Astrocyte (in vitro differentiated cells and primary cell): ENCODE data around the gene MICU2. TPM values are rescaled to one million over a fixed set of nuclear protein-coding genes. Genes with fewer than 3 reads are reported as not detected.
A peak's percentile ranks its signal among the peaks of the same experiment; 100 is the strongest.

Experiments
- DNase-seq: peaks from one replicate; pipeline ENCODE4 v3.0.0-alpha.2; 2010; ENCODE audit warnings: low read depth
- FAIRE-seq: peaks from 2 replicates; lab custom pipeline; 2011; peaks lifted over from hg19 to GRCh38; lab: Jason Lieb, UNC
- H2AFZ ChIP-seq: 2 replicates; pipeline ENCODE4 v1.6.0; 2012; ENCODE audit warnings: low read depth, low read length, inconsistent platforms
- H3K27ac ChIP-seq: 2 replicates; pipeline ENCODE4 v1.5.1; 2011; ENCODE audit warnings: low read depth, low read length, inconsistent platforms
- H3K27me3 ChIP-seq: 2 replicates; pipeline ENCODE4 v1.6.0; 2011; ENCODE audit warnings: low read length, inconsistent platforms; ENCODE audit not compliant: insufficient read depth
- H3K36me3 ChIP-seq: 2 replicates; pipeline ENCODE4 v1.5.1; 2011; ENCODE audit warnings: low read length, inconsistent platforms; ENCODE audit not compliant: insufficient read depth
- H3K4me1 ChIP-seq: 2 replicates; pipeline ENCODE4 v1.5.1; 2011; ENCODE audit warnings: low read length, inconsistent platforms; ENCODE audit not compliant: insufficient read depth
- H3K4me2 ChIP-seq: 2 replicates; pipeline ENCODE4 v1.6.0; 2012; ENCODE audit warnings: low read length, inconsistent platforms
- H3K4me3 ChIP-seq: 2 replicates; pipeline ENCODE4 v1.5.1; 2011; ENCODE audit warnings: low read depth, mild to moderate bottlenecking, low read length, inconsistent platforms; ENCODE audit not compliant: insufficient read depth
- H3K79me2 ChIP-seq: 2 replicates; pipeline ENCODE4 v1.6.0; 2012; ENCODE audit warnings: mild to moderate bottlenecking, low read length, inconsistent platforms; ENCODE audit not compliant: insufficient read depth
- H3K9ac ChIP-seq: 2 replicates; pipeline ENCODE4 v1.6.0; 2012; ENCODE audit warnings: mild to moderate bottlenecking, low read length, inconsistent platforms
- H3K9me3 ChIP-seq: 2 replicates; pipeline ENCODE4 v1.5.1; 2012; ENCODE audit warnings: low read depth, mild to moderate bottlenecking, low read length, inconsistent platforms; ENCODE audit not compliant: insufficient read depth
- H4K20me1 ChIP-seq: 2 replicates; pipeline ENCODE4 v1.6.0; 2012; ENCODE audit warnings: low read length, inconsistent platforms; ENCODE audit not compliant: insufficient read depth
- H3K27ac Mint-ChIP-seq: one replicate; pipeline ENCODE4 v1.8.0; 2021; ENCODE audit warnings: mild to moderate bottlenecking, mixed read lengths; ENCODE audit not compliant: unreplicated experiment
- H3K27me3 Mint-ChIP-seq: one replicate; pipeline ENCODE4 v1.8.0; 2021; ENCODE audit warnings: low read depth, mixed read lengths; ENCODE audit not compliant: unreplicated experiment
- H3K36me3 Mint-ChIP-seq: one replicate; pipeline ENCODE4 v1.8.0; 2021; ENCODE audit warnings: low read depth, mixed read lengths; ENCODE audit not compliant: unreplicated experiment
- H3K4me1 Mint-ChIP-seq: one replicate; pipeline ENCODE4 v1.8.0; 2021; ENCODE audit warnings: low read depth, mixed read lengths; ENCODE audit not compliant: unreplicated experiment
- H3K4me3 Mint-ChIP-seq: one replicate; pipeline ENCODE4 v1.8.0; 2021; ENCODE audit warnings: mild to moderate bottlenecking, moderate library complexity, mixed read lengths; ENCODE audit not compliant: unreplicated experiment
- H3K9me3 Mint-ChIP-seq: one replicate; pipeline ENCODE4 v1.8.0; 2021; ENCODE audit warnings: mild to moderate bottlenecking, mixed read lengths; ENCODE audit not compliant: unreplicated experiment
- EZH2 ChIP-seq: IDR thresholded peaks from 2 replicates; pipeline ENCODE4 v1.6.1; 2012; ENCODE audit warnings: mild to moderate bottlenecking, low read length, inconsistent platforms; ENCODE audit not compliant: insufficient read depth
- total RNA-seq: library from RNA; stranded (reverse); gene quantifications from 2 replicates; pipeline ENCODE4 v1.2.1, GENCODE V29; 2021
- TF ChIP-seq, protein P1 (sequence below): IDR thresholded peaks from 2 replicates; pipeline ENCODE4 v1.5.1; 2011; ENCODE audit warnings: low read depth, mild to moderate bottlenecking, inconsistent platforms, low read length, moderate library complexity; ENCODE audit not compliant: insufficient read depth

The MICU2 gene
- total RNA-seq, 1 donor from 2014 or later, result 31.8 TPM

DNA sequence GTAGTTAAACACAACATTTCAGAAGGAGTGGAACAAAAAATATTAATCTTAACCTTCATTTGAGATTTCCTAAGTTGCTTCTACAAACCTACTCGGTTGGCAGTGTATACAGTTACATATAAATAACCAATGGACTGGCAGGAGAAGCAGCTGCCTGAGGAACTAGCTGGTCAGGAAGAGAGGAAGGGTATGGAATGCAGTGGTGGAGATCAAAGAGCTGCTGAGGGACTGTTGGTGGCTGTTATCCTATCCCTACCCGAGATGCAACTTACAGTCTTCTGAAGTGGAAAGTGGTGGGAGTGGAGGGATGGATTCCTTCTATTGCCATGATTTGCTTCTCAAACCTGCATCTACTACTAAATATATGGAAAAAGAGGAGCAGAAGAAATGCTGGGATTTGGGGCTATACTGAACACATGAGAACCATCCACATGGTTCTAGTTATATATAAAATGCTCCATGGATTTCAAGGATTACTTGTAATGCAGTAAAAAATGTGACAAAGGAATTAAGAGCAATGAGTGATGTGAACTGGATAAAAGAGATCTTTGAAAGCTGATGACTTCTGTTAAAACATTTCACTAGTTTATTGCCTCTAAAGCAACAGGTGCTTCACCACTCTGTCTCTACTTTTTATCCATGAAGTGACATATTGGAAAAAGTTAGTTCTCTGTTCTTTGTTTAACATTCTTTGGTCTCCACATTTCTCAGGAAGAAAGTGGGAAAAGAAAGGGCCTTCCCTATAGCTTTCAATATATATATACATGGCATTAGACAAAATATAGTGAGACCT is 29.9 kb downstream of the MICU2 start:
- Histone ChIP-seq H3K27ac (no peak overlapping the region), H3K27me3 (no peaks in the 10 kb centered on the region), H3K4me2 (no peak overlapping the region), H3K9me3 (no peaks in the 10 kb centered on the region), H3K4me1 (no peaks in the 10 kb centered on the region), H3K79me2 (peaks cover 28% of the 10 kb centered on the region), H2AFZ (no peak overlapping the region), H3K9ac (no peak overlapping the region), H3K36me3 (no peaks in the 10 kb centered on the region), H4K20me1 (peaks cover 6% of the 10 kb centered on the region), H3K4me3 (no peak overlapping the region)
- Mint-ChIP-seq H3K27ac (peak overlapping the region; percentile 73), H3K27me3 (no peaks in the 10 kb centered on the region), H3K4me1 (peaks cover 33% of the 10 kb centered on the region), H3K9me3 (no peaks in the 10 kb centered on the region), H3K36me3 (no peaks in the 10 kb centered on the region), H3K4me3 (no peak overlapping the region)
- DNase-seq (no peak), FAIRE-seq (peak; percentile 17)
- no peak for TF ChIP-seq EZH2
- TF ChIP-seq, protein P1, sequence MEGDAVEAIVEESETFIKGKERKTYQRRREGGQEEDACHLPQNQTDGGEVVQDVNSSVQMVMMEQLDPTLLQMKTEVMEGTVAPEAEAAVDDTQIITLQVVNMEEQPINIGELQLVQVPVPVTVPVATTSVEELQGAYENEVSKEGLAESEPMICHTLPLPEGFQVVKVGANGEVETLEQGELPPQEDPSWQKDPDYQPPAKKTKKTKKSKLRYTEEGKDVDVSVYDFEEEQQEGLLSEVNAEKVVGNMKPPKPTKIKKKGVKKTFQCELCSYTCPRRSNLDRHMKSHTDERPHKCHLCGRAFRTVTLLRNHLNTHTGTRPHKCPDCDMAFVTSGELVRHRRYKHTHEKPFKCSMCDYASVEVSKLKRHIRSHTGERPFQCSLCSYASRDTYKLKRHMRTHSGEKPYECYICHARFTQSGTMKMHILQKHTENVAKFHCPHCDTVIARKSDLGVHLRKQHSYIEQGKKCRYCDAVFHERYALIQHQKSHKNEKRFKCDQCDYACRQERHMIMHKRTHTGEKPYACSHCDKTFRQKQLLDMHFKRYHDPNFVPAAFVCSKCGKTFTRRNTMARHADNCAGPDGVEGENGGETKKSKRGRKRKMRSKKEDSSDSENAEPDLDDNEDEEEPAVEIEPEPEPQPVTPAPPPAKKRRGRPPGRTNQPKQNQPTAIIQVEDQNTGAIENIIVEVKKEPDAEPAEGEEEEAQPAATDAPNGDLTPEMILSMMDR, result no peak

DNA sequence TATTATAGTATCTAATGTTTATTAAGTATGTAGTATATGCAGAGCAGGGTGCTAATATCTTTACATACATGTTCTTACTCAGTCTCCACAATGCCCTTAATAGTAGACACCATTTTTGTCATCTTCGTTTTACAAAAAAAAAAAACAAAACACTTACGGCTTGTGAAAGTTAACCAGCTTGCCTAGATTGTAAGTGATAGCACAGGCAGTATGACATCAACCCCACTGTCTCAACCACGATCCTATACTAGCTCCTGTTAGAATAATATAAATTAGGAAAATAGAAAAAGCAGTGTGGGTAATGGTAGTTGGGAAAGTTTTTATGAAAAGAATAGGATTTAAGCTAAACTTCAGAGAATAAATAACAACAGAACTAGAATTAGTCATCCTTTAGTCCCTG is 34.3 kb downstream of the MICU2 start:
- H3K27ac ChIP-seq, result no peak overlapping the region
- H3K4me2 ChIP-seq, result no peak overlapping the region
- no peaks in the 10 kb centered on the region for H3K4me1 ChIP-seq
- H3K27ac Mint-ChIP-seq, result no peak overlapping the region
- FAIRE-seq (no peak), DNase-seq (no peak)
- H3K36me3 Mint-ChIP-seq, result peaks cover 5% of the 10 kb centered on the region
- H3K9me3 Mint-ChIP-seq, result no peaks in the 10 kb centered on the region
- TF ChIP-seq EZH2, result no peak
- TF ChIP-seq, protein P1, result no peak
- H3K27me3 Mint-ChIP-seq, result no peaks in the 10 kb centered on the region
- H4K20me1 ChIP-seq, result peaks cover 12% of the 10 kb centered on the region
- no peak overlapping the region for H2AFZ ChIP-seq
- H3K4me3 Mint-ChIP-seq, result no peak overlapping the region
- H3K4me3 ChIP-seq, result no peak overlapping the region
- peaks cover 30% of the 10 kb centered on the region for H3K4me1 Mint-ChIP-seq
- peaks cover 2% of the 10 kb centered on the region for H3K36me3 ChIP-seq
- H3K79me2 ChIP-seq, result peaks cover 27% of the 10 kb centered on the region
- no peaks in the 10 kb centered on the region for H3K27me3 ChIP-seq
- H3K9me3 ChIP-seq, result no peaks in the 10 kb centered on the region
- no peak overlapping the region for H3K9ac ChIP-seq

DNA sequence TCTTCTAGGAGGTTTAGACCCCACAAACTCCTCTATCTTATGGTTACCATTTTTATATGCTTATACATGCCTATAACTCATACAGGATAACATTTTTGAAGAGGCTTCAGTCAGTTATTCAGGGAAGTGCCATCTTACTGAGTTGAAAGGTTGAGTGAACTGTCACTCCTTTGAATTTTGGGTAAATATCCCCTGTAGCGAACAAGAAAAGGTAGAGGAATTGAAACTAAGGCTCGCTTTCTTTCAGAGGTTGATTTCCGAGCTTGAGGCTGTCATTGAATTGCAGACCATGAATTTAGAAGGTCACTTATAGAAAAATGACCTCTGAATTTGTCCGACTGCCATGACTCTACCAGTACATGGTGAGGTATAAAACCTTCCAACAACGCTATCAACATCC is 35.1 kb downstream of the MICU2 start:
- no peak for FAIRE-seq

More for the DNA sequence above, 35.1 kb downstream of the MICU2 start:
- DNase-seq, result no peak
- Histone ChIP-seq H3K27me3 (no peaks in the 10 kb centered on the region), H3K79me2 (peaks cover 22% of the 10 kb centered on the region), H3K4me3 (no peak overlapping the region), H3K4me1 (no peaks in the 10 kb centered on the region), H3K4me2 (no peak overlapping the region), H2AFZ (no peak overlapping the region), H3K36me3 (peaks cover 7% of the 10 kb centered on the region), H3K27ac (no peak overlapping the region), H3K9ac (no peak overlapping the region), H3K9me3 (no peaks in the 10 kb centered on the region), H4K20me1 (peaks cover 12% of the 10 kb centered on the region)
- Mint-ChIP-seq H3K27ac (no peak overlapping the region), H3K4me3 (no peak overlapping the region), H3K4me1 (peaks cover 25% of the 10 kb centered on the region), H3K27me3 (no peaks in the 10 kb centered on the region), H3K9me3 (no peaks in the 10 kb centered on the region), H3K36me3 (peaks cover 5% of the 10 kb centered on the region)
- TF ChIP-seq, protein P1, result no peak
- TF ChIP-seq EZH2, result no peak
